H9 (cell line): ENCODE data around the gene SYNJ1. TPM values are rescaled to one million over a fixed set of nuclear protein-coding genes. Genes with fewer than 3 reads are reported as not detected.

Experiments
- DNase-seq: peaks from one replicate; pipeline ENCODE4 v3.0.0-alpha.2; 2017
- H2AFZ ChIP-seq: one replicate; pipeline ENCODE4 v1.6.1; 2013; ENCODE audit warnings: mild to moderate bottlenecking, low read length, control low read depth, moderate library complexity
- H2AK5ac ChIP-seq: 2 replicates; pipeline ENCODE4 v1.6.1; 2013; ENCODE audit warnings: low read length, control low read depth, mixed read lengths; ENCODE audit not compliant: insufficient read length
- H2BK120ac ChIP-seq: one replicate; pipeline ENCODE4 v1.6.1; 2013; ENCODE audit warnings: low read depth, mild to moderate bottlenecking, low read length, control low read depth, inconsistent platforms; ENCODE audit not compliant: poor library complexity, severe bottlenecking
- H2BK12ac ChIP-seq: 2 replicates; pipeline ENCODE4 v1.6.1; 2013; ENCODE audit warnings: low read length, control low read depth, mixed read lengths, low read depth; ENCODE audit not compliant: insufficient read length
- H2BK15ac ChIP-seq: 2 replicates; pipeline ENCODE4 v1.6.1; 2013; ENCODE audit warnings: low read depth, low read length, control low read depth
- H2BK20ac ChIP-seq: one replicate; pipeline ENCODE4 v1.6.1; 2013; ENCODE audit warnings: low read depth, mild to moderate bottlenecking, low read length, control low read depth, inconsistent platforms; ENCODE audit not compliant: poor library complexity, severe bottlenecking
- H2BK5ac ChIP-seq: 2 replicates; pipeline ENCODE4 v1.6.1; 2013; ENCODE audit warnings: low read length, control low read depth, mixed read lengths; ENCODE audit not compliant: insufficient read length
- H3K14ac ChIP-seq: 2 replicates; pipeline ENCODE4 v1.6.1; 2013; ENCODE audit warnings: low read length, control low read depth; ENCODE audit not compliant: insufficient read depth
- H3K18ac ChIP-seq: 2 replicates; pipeline ENCODE4 v1.6.1; 2013; ENCODE audit warnings: low read depth, mild to moderate bottlenecking, mixed read lengths, low read length, control low read depth; ENCODE audit not compliant: insufficient read length
- H3K23ac ChIP-seq: 2 replicates; pipeline ENCODE4 v1.6.1; 2013; ENCODE audit warnings: low read length, control low read depth, mixed read lengths, low read depth; ENCODE audit not compliant: insufficient read length
- H3K23me2 ChIP-seq: 2 replicates; pipeline ENCODE4 v1.6.1; 2013; ENCODE audit warnings: low read depth, mild to moderate bottlenecking, mixed read lengths, low read length, control low read depth; ENCODE audit not compliant: insufficient read length, poor library complexity, severe bottlenecking
- H3K27ac ChIP-seq: 2 replicates; pipeline ENCODE4 v1.5.1; 2013; ENCODE audit warnings: low read length, control low read depth, mixed read lengths, low read depth; ENCODE audit not compliant: insufficient read length
- H3K27me3 ChIP-seq: 2 replicates; pipeline ENCODE4 v1.6.1; 2013; ENCODE audit warnings: low read length, control low read depth, inconsistent platforms; ENCODE audit not compliant: insufficient read depth
- H3K4ac ChIP-seq: 2 replicates; pipeline ENCODE4 v1.6.1; 2013; ENCODE audit warnings: low read depth, mild to moderate bottlenecking, control low read depth, inconsistent platforms, low read length, moderate library complexity
- H3K4me1 ChIP-seq: 2 replicates; pipeline ENCODE4 v1.6.1; 2013; ENCODE audit warnings: low read length, control low read depth, inconsistent platforms; ENCODE audit not compliant: insufficient read depth
- H3K4me2 ChIP-seq: 2 replicates; pipeline ENCODE4 v1.6.1; 2013; ENCODE audit warnings: low read length, control low read depth, mixed read lengths; ENCODE audit not compliant: insufficient read length, insufficient read depth
- H3K56ac ChIP-seq: 2 replicates; pipeline ENCODE4 v1.6.1; 2013; ENCODE audit warnings: low read depth, mild to moderate bottlenecking, mixed read lengths, low read length, control low read depth; ENCODE audit not compliant: insufficient read length
- H3K79me1 ChIP-seq: 2 replicates; pipeline ENCODE4 v1.6.1; 2013; ENCODE audit warnings: low read depth, mild to moderate bottlenecking, moderate library complexity, low read length, control low read depth, inconsistent platforms; ENCODE audit not compliant: insufficient read depth, poor library complexity, severe bottlenecking
- H3K79me2 ChIP-seq: 2 replicates; pipeline ENCODE4 v1.6.1; 2013; ENCODE audit warnings: low read length, control low read depth, inconsistent platforms; ENCODE audit not compliant: insufficient read depth
- H3K9ac ChIP-seq: 2 replicates; pipeline ENCODE4 v1.6.1; 2013; ENCODE audit warnings: low read length, control low read depth, mixed read lengths; ENCODE audit not compliant: insufficient read length; ENCODE audit errors: extremely low read depth
- H3K9me3 ChIP-seq: one replicate; pipeline ENCODE4 v1.6.1; 2013; ENCODE audit warnings: low read depth, low read length, inconsistent platforms; ENCODE audit not compliant: control insufficient read depth
- H3T11ph ChIP-seq: one replicate; pipeline ENCODE4 v1.6.1; 2013; ENCODE audit warnings: mild to moderate bottlenecking, low read length, control low read depth, inconsistent platforms
- H4K20me1 ChIP-seq: one replicate; pipeline ENCODE4 v1.6.1; 2013; ENCODE audit not compliant: control insufficient read depth, insufficient read length, insufficient read depth
- H4K5ac ChIP-seq: 2 replicates; pipeline ENCODE4 v1.6.1; 2013; ENCODE audit warnings: low read depth, mild to moderate bottlenecking, mixed read lengths, low read length, control low read depth; ENCODE audit not compliant: insufficient read length
- H4K8ac ChIP-seq: replicated peaks from 2 replicates; pipeline ENCODE4 v1.6.1; 2013; ENCODE audit warnings: low read length, control low read depth, mixed read lengths, low read depth; ENCODE audit not compliant: insufficient read length
- H4K91ac ChIP-seq: 2 replicates; pipeline ENCODE4 v1.6.1; 2013; ENCODE audit warnings: low read depth, mild to moderate bottlenecking, moderate library complexity, mixed read lengths, low read length, control low read depth; ENCODE audit not compliant: insufficient read length
- H3K27ac Mint-ChIP-seq, 3 experiments: 2 replicates in 2 of 3; 3 replicates in 1 of 3; pipeline ENCODE4 v1.8.0; 2020 to 2021; ENCODE audit warnings: mixed read lengths in 3 of 3, mild to moderate bottlenecking in 1 of 3, moderate library complexity in 1 of 3
- H3K27me3 Mint-ChIP-seq: 2 replicates; pipeline ENCODE4 v1.8.0; 2021; ENCODE audit warnings: low read depth, mild to moderate bottlenecking, moderate library complexity, mixed read lengths
- H3K36me3 Mint-ChIP-seq, 3 experiments: 2 replicates in 2 of 3; 3 replicates in 1 of 3; pipeline ENCODE4 v1.8.0; 2020 to 2021; ENCODE audit warnings: low read depth in 3 of 3, mixed read lengths in 3 of 3; ENCODE audit not compliant: insufficient read depth in 1 of 3
- H3K4me1 Mint-ChIP-seq, 2 experiments: 2 replicates each; pipeline ENCODE4 v1.8.0; 2020; ENCODE audit warnings: mixed read lengths in 2 of 2
- H3K4me3 Mint-ChIP-seq, 2 experiments: 2 replicates in 1 of 2; 3 replicates in 1 of 2; pipeline ENCODE4 v1.8.0; 2020 to 2021; ENCODE audit warnings: mild to moderate bottlenecking in 2 of 2, mixed read lengths in 2 of 2, moderate library complexity in 1 of 2
- H3K9me3 Mint-ChIP-seq, 2 experiments: 2 replicates in 1 of 2; 3 replicates in 1 of 2; pipeline ENCODE4 v1.8.0; 2020; ENCODE audit warnings: mild to moderate bottlenecking in 2 of 2, mixed read lengths in 2 of 2, moderate library complexity in 1 of 2
- CTCF ChIP-seq: fragments of 200-600 bp; sonication (generic); conservative IDR thresholded peaks from 3 replicates; pipeline ENCODE4 v1.8.0; 2021; ENCODE audit warnings: antibody characterized with exemption, mild to moderate bottlenecking
- WGBS: extraction: QIAGEN DNeasy Blood & Tissue Kit; methylation state at CpG from one replicate; pipeline ENCODE4 v1.1.7; 2013; ENCODE audit warnings: missing lambda C conversion rate, low lambda C conversion rate, mixed read lengths; ENCODE audit not compliant: insufficient read length; ENCODE audit errors: extremely low coverage; 5-methylcytosine and 5-hydroxymethylcytosine counted together
- total RNA-seq: library from RNA; stranded (reverse); gene quantifications from 2 replicates; pipeline ENCODE4 v1.2.1, GENCODE V29; 2021

The SYNJ1 gene
- total RNA-seq, 1 experiment from 2014 or later = 7.1 TPM

GRCh38 chr21:32765058-32765457 lies 37.2 kb upstream of the SYNJ1 start:
- H3K9ac ChIP-seq = no peak overlapping the region
- no peak overlapping the region for H4K8ac ChIP-seq
- no peak overlapping the region for H4K5ac ChIP-seq
- no peaks in the 10 kb centered on the region for H3K27me3 Mint-ChIP-seq
- no peaks in the 10 kb centered on the region for H3K4me1 ChIP-seq
- no peak overlapping the region for H2BK20ac ChIP-seq
- no peaks in the 10 kb centered on the region for H4K20me1 ChIP-seq
- H3K9me3 ChIP-seq = no peaks in the 10 kb centered on the region
- WGBS = no CpG with 5 or more reads among the region's 2 CpGs
- no peak overlapping the region for H4K91ac ChIP-seq
- no peak overlapping the region for H2BK15ac ChIP-seq
- H3K36me3 Mint-ChIP-seq = peaks cover 48 to 88% (median 84%) of the 10 kb centered on the region in 3 experiments
- no peak overlapping the region for H3K18ac ChIP-seq
- no peak for TF ChIP-seq CTCF
- no peak overlapping the region for H3K4me2 ChIP-seq
- peaks cover 13 to 16% of the 10 kb centered on the region in 2 experiments for H3K4me1 Mint-ChIP-seq
- H3K14ac ChIP-seq = no peak overlapping the region
- H3K4me3 Mint-ChIP-seq = no peak overlapping the region
- H3K23ac ChIP-seq = no peak overlapping the region
- peaks cover 32% of the 10 kb centered on the region; the same call in 1 of the 2 replicates for H3K79me2 ChIP-seq
- no peaks in the 10 kb centered on the region for H3K27me3 ChIP-seq
- peaks cover 10% of the 10 kb centered on the region for H3K79me1 ChIP-seq
- H3T11ph ChIP-seq = no peak overlapping the region
- H3K9me3 Mint-ChIP-seq = no peaks in the 10 kb centered on the region; a peak in 1 of 5 replicates
- 0 out of 7 replicates have a peak overlapping the region, but pooled peaks of 1 of the 3 experiments have one; percentile 5 for H3K27ac Mint-ChIP-seq
- H2AFZ ChIP-seq = no peak overlapping the region
- DNase-seq = no peak
- no peak overlapping the region for H2AK5ac ChIP-seq
- no peak overlapping the region for H2BK5ac ChIP-seq
- no peak overlapping the region for H2BK120ac ChIP-seq
- H3K4ac ChIP-seq = no peak overlapping the region
- no peak overlapping the region for H2BK12ac ChIP-seq
- H3K23me2 ChIP-seq = no peaks in the 10 kb centered on the region
- no peak overlapping the region for H3K27ac ChIP-seq
- H3K56ac ChIP-seq = no peak overlapping the region
